HUES6 (cell line): ENCODE results near the gene TRAIP.
A peak's percentile ranks its signal among the peaks of the same experiment; 100 is the strongest.
"Not testable (repeated sequence)": the region's sequence is repeated elsewhere in the genome, so short reads cannot be mapped to it uniquely, and the experiment has no call there.

Experiments
- H3K27ac ChIP-seq: 2 replicates; pipeline ENCODE4 v1.7.0; 2013; ENCODE audit warnings: low read depth, mild to moderate bottlenecking, low read length, inconsistent platforms
- H3K27me3 ChIP-seq: 2 replicates; pipeline ENCODE4 v1.6.1; 2013; ENCODE audit warnings: low read length; ENCODE audit not compliant: control insufficient read depth, insufficient read depth
- H3K36me3 ChIP-seq: 2 replicates; pipeline ENCODE4 v1.6.1; 2013; ENCODE audit warnings: low read length; ENCODE audit not compliant: control insufficient read depth, insufficient read depth
- H3K4me1 ChIP-seq: 2 replicates; pipeline ENCODE4 v1.6.1; 2013; ENCODE audit warnings: low read length; ENCODE audit not compliant: control insufficient read depth, insufficient read depth
- H3K4me3 ChIP-seq: 2 replicates; pipeline ENCODE4 v1.5.1; 2013; ENCODE audit warnings: low read depth, low read length
- H3K9ac ChIP-seq: one replicate; pipeline ENCODE4 v1.6.1; 2013; ENCODE audit warnings: mild to moderate bottlenecking, low read length
- H3K9me3 ChIP-seq: 2 replicates; pipeline ENCODE4 v1.6.1; 2013; ENCODE audit warnings: low read depth, low read length; ENCODE audit not compliant: control insufficient read depth, insufficient read depth

TRAIP gene

GRCh38 chr3:49856181-49857005 lies at the start of gene TRAIP:
Gene TRAIP (minus strand): TSS chr3:49856564. CDS start chr3:49856453, 111 bp downstream.
- Histone ChIP-seq H3K9me3 (no peaks in the 10 kb centered on the region), H3K27me3 (no peaks in the 10 kb centered on the region), H3K4me3 (peak within 1 kb of the TSS; percentile 89), H3K36me3 (peaks cover 19% of the 10 kb centered on the region), H3K27ac (no peak within 1 kb of the TSS), H3K4me1 (peaks cover 8% of the 10 kb centered on the region; the same call in 1 of the 2 replicates), H3K9ac (peak within 1 kb of the TSS; percentile 85)

- H3K36me3 ChIP-seq, H3K9ac ChIP-seq, H3K27me3 ChIP-seq, H3K9me3 ChIP-seq, H3K4me3 ChIP-seq, H3K27ac ChIP-seq: not testable (repeated sequence)
- peaks cover 32% of the 10 kb centered on the region for H3K4me1 ChIP-seq
Observed at GRCh38 chr3:49904448-49904847, 48.1 kb upstream of the TRAIP start.

- Histone ChIP-seq H3K4me1 (peaks cover 30% of the 10 kb centered on the region), H3K4me3 (peak within 1 kb of the TSS; percentile 42), H3K27ac (no peak within 1 kb of the TSS), H3K27me3 (peaks cover 3% of the 10 kb centered on the region), H3K36me3 (no peaks in the 10 kb centered on the region), H3K9ac (peak within 1 kb of the TSS; percentile 59), H3K9me3 (no peaks in the 10 kb centered on the region)
Observed at GRCh38 chr3:49903451-49904424, 47.4 kb upstream of the TRAIP start, which contains the start of gene MST1R. Gene MST1R (minus strand): TSS chr3:49903873. CDS start chr3:49903609, 264 bp downstream.

GRCh38 chr3:49902511-49903345 lies 46.4 kb upstream of the TRAIP start:
- Histone ChIP-seq H3K27ac (no peak overlapping the region), H3K4me3 (no peak overlapping the region)

GRCh38 chr3:49901366-49902339 lies 45.3 kb upstream of the TRAIP start:
- Histone ChIP-seq H3K27ac (no peak overlapping the region), H3K9ac (no peak overlapping the region)

More at GRCh38 chr3:49902511-49903345, 46.4 kb upstream of the TRAIP start:
- no peaks in the 10 kb centered on the region for H3K27me3 ChIP-seq
- no peak overlapping the region for H3K9ac ChIP-seq
- H3K9me3 ChIP-seq = no peaks in the 10 kb centered on the region
- peaks cover 20% of the 10 kb centered on the region for H3K4me1 ChIP-seq
- H3K36me3 ChIP-seq = no peaks in the 10 kb centered on the region

GRCh38 chr3:49900491-49901153 lies 44.3 kb upstream of the TRAIP start:
- Histone ChIP-seq H3K4me3 (no peak overlapping the region), H3K27me3 (no peaks in the 10 kb centered on the region), H3K9ac (no peak overlapping the region), H3K27ac (no peak overlapping the region), H3K9me3 (no peaks in the 10 kb centered on the region), H3K4me1 (peaks cover 9% of the 10 kb centered on the region), H3K36me3 (no peaks in the 10 kb centered on the region)

More at GRCh38 chr3:49901366-49902339, 45.3 kb upstream of the TRAIP start:
- Histone ChIP-seq H3K9me3 (no peaks in the 10 kb centered on the region), H3K27me3 (no peaks in the 10 kb centered on the region), H3K4me3 (no peak overlapping the region), H3K36me3 (no peaks in the 10 kb centered on the region), H3K4me1 (peaks cover 19% of the 10 kb centered on the region)

GRCh38 chr3:49899815-49900214 lies 43.5 kb upstream of the TRAIP start:
- H3K27me3 ChIP-seq = no peaks in the 10 kb centered on the region
- no peak overlapping the region for H3K27ac ChIP-seq
- no peak overlapping the region for H3K9ac ChIP-seq
- no peaks in the 10 kb centered on the region for H3K9me3 ChIP-seq
- H3K4me1 ChIP-seq = peaks cover 9% of the 10 kb centered on the region
- no peak overlapping the region for H3K4me3 ChIP-seq
- no peaks in the 10 kb centered on the region for H3K36me3 ChIP-seq

GRCh38 chr3:49898991-49899390 lies 42.6 kb upstream of the TRAIP start:
- Histone ChIP-seq H3K36me3 (no peaks in the 10 kb centered on the region), H3K4me3 (no peak overlapping the region), H3K4me1 (peaks cover 7% of the 10 kb centered on the region), H3K27me3 (no peaks in the 10 kb centered on the region), H3K27ac (no peak overlapping the region), H3K9me3 (no peaks in the 10 kb centered on the region), H3K9ac (no peak overlapping the region)

GRCh38 chr3:49896345-49896744 lies 40.0 kb upstream of the TRAIP start:
- Histone ChIP-seq H3K27me3 (no peaks in the 10 kb centered on the region), H3K9ac (no peak overlapping the region), H3K9me3 (no peaks in the 10 kb centered on the region), H3K4me1 (no peaks in the 10 kb centered on the region; the same call in 1 of the 2 replicates), H3K36me3 (no peaks in the 10 kb centered on the region), H3K4me3 (no peak overlapping the region), H3K27ac (no peak overlapping the region)
